SU-DHL-6 (cell line): ENCODE results near the gene CD101.

Experiments used
- H2AFZ ChIP-seq: fragments of 200-600 bp; sonication (generic); 2 replicates; pipeline ENCODE4 v1.6.1; 2014; ENCODE audit warnings: low read depth, mild to moderate bottlenecking, moderate library complexity, mixed read lengths, antibody characterized with exemption, low read length; ENCODE audit not compliant: severe bottlenecking
- H3F3A ChIP-seq: fragments of 200-600 bp; shearing (Covaris generic); 2 replicates; pipeline ENCODE4 v1.6.0; 2016; ENCODE audit warnings: antibody characterized with exemption, mild to moderate bottlenecking; ENCODE audit not compliant: insufficient read depth
- H3K27ac ChIP-seq: fragments of 200-600 bp; sonication (generic); 2 replicates; pipeline ENCODE4 v1.5.1; 2016; ENCODE audit warnings: low read depth, mild to moderate bottlenecking, low read length, moderate library complexity, mixed read lengths
- H3K27me3 ChIP-seq: fragments of 200-600 bp; sonication (generic), shearing (Covaris generic); 2 replicates; pipeline ENCODE4 v1.6.0; 2014; ENCODE audit warnings: mild to moderate bottlenecking, low read length
- H3K36me3 ChIP-seq: fragments of 200-600 bp; sonication (generic); 2 replicates; pipeline ENCODE4 v1.6.1; 2014; ENCODE audit warnings: mild to moderate bottlenecking, low read length, mixed read lengths
- H3K4me2 ChIP-seq: fragments of 300-600, 200-600 bp; shearing (Covaris generic), sonication (generic); 2 replicates; pipeline ENCODE4 v1.6.0; 2014; ENCODE audit warnings: low read length, low read depth, mild to moderate bottlenecking; ENCODE audit not compliant: poor library complexity, severe bottlenecking
- H3K4me3 ChIP-seq: fragments of 200-600 bp; sonication (generic); 2 replicates; pipeline ENCODE4 v1.5.1; 2014; ENCODE audit warnings: antibody characterized with exemption, low read length, mild to moderate bottlenecking, mixed read lengths; ENCODE audit not compliant: insufficient read depth, poor library complexity, severe bottlenecking
- H3K79me2 ChIP-seq: fragments of 200-600 bp; sonication (generic); 2 replicates; pipeline ENCODE4 v1.6.1; 2014; ENCODE audit warnings: mild to moderate bottlenecking, low read length, moderate library complexity; ENCODE audit not compliant: insufficient read depth
- H3K9ac ChIP-seq: fragments of 200-600 bp; sonication (generic); 2 replicates; pipeline ENCODE4 v1.7.0; 2014; ENCODE audit warnings: mild to moderate bottlenecking, low read length
- H3K9me2 ChIP-seq: fragments of 200-600 bp; sonication (generic); replicated peaks from 2 replicates; pipeline ENCODE4 v1.6.1; 2014; ENCODE audit warnings: low read length; ENCODE audit not compliant: insufficient read depth
- H3K9me3 ChIP-seq: fragments of 200-600 bp; sonication (generic); 2 replicates; pipeline ENCODE4 v1.6.1; 2014; ENCODE audit warnings: low read length, mixed read lengths; ENCODE audit not compliant: insufficient read depth
- H4K20me1 ChIP-seq: fragments of 200-600 bp; sonication (generic); 2 replicates; pipeline ENCODE4 v1.6.1; 2014; ENCODE audit warnings: low read depth, mild to moderate bottlenecking, antibody characterized with exemption, low read length, moderate library complexity, mixed read lengths
- CTCF ChIP-seq: fragments of 200-600 bp; sonication (generic); IDR thresholded peaks from one replicate; pipeline ENCODE4 v1.5.1; 2017; ENCODE audit warnings: antibody characterized with exemption, mild to moderate bottlenecking, low read length, moderate library complexity; ENCODE audit not compliant: insufficient read depth, poor library complexity, severe bottlenecking
- EZH2phosphoT487 ChIP-seq: fragments of 200-600 bp; sonication (generic), shearing (Covaris generic); conservative IDR thresholded peaks from 2 replicates; pipeline ENCODE4 v1.6.1; 2018; ENCODE audit warnings: mild to moderate bottlenecking, antibody characterized with exemption, low read length, moderate library complexity, mixed read lengths

The CD101 gene

GRCh38 chr1:116958977-116959376 is 42.6 kb upstream of the CD101 start:
- Histone ChIP-seq H3K36me3 (no peaks in the 10 kb centered on the region), H3K4me2 (no peak overlapping the region), H3F3A (no peaks in the 10 kb centered on the region), H3K9me2 (no peaks in the 10 kb centered on the region), H3K27me3 (no peaks in the 10 kb centered on the region), H3K4me3 (no peak overlapping the region), H3K27ac (no peak overlapping the region), H2AFZ (no peak overlapping the region), H3K9me3 (no peaks in the 10 kb centered on the region), H3K9ac (no peak overlapping the region), H3K79me2 (no peaks in the 10 kb centered on the region), H4K20me1 (no peaks in the 10 kb centered on the region)
- no peak for TF ChIP-seq EZH2phosphoT487
- TF ChIP-seq CTCF = no peak

- Histone ChIP-seq H3K36me3 (no peaks in the 10 kb centered on the region), H2AFZ (no peak overlapping the region)
Measured at GRCh38 chr1:116961606-116962005, 40.0 kb upstream of the CD101 start.

GRCh38 chr1:116962987-116963639 is 38.4 kb upstream of the CD101 start:
- Histone ChIP-seq H3F3A (no peaks in the 10 kb centered on the region), H3K27me3 (no peaks in the 10 kb centered on the region), H3K79me2 (no peaks in the 10 kb centered on the region), H3K9me3 (no peaks in the 10 kb centered on the region), H3K4me3 (no peak overlapping the region), H2AFZ (no peak overlapping the region), H4K20me1 (no peaks in the 10 kb centered on the region), H3K4me2 (no peak overlapping the region), H3K27ac (no peak overlapping the region), H3K36me3 (no peaks in the 10 kb centered on the region), H3K9me2 (no peaks in the 10 kb centered on the region), H3K9ac (no peak overlapping the region)
- no peak for TF ChIP-seq EZH2phosphoT487
- no peak for TF ChIP-seq CTCF

More at GRCh38 chr1:116961606-116962005, 40.0 kb upstream of the CD101 start:
- no peaks in the 10 kb centered on the region for H3F3A ChIP-seq
- no peak overlapping the region for H3K4me2 ChIP-seq
- no peaks in the 10 kb centered on the region for H3K27me3 ChIP-seq
- H3K9ac ChIP-seq = no peak overlapping the region
- H4K20me1 ChIP-seq = no peaks in the 10 kb centered on the region
- no peaks in the 10 kb centered on the region for H3K79me2 ChIP-seq
- H3K9me2 ChIP-seq = no peaks in the 10 kb centered on the region
- H3K9me3 ChIP-seq = no peaks in the 10 kb centered on the region
- no peak overlapping the region for H3K27ac ChIP-seq
- TF ChIP-seq EZH2phosphoT487 (no peak), CTCF (no peak)
- no peak overlapping the region for H3K4me3 ChIP-seq
